Heart left ventricle (tissue), 13 donors: ENCODE measurements around the gene HTR4.

ENCODE experiments used
- POLR2A ChIP-seq, 2 donors: fragments of 450-650 bp; IDR thresholded peaks; one replicate each; pipeline ENCODE4 v1.6.1; 2017; ENCODE audit warnings: antibody characterized with exemption in 2 of 2, mild to moderate bottlenecking in 2 of 2, moderate library complexity in 2 of 2
- TF ChIP-seq, protein P1 (sequence below), 12 donors: fragments of 200-600 bp; sonication (generic) in 4 of 12; IDR thresholded peaks; one replicate each; pipeline versions ENCODE4 v1.5.0 to v1.8.0; 2018 to 2022; ENCODE audit warnings: antibody characterized with exemption in 12 of 12, mild to moderate bottlenecking in 5 of 12
- donor health status: ischemic (EF 13 %, LVEDD 7.1; RV severe dilation, severe dysfunction).
- donor health status: DM: no; HTN: yes; CAD: no.
- donor health status: DM: no; HTN: no; CAD: no.
- donor health status: ischemic (EF 25% LVEDD 6.9; RV normal size, moderate dysfunction).
- donor health status: ischemic (EF 25% LVEDD 5.7; RV mildly dilated, moderate dysfunction).
- donor health status: ischemic (EF 35%, LVEDD 5.7; RV mildly dilated, moderate dysfunction).
- donor health status: nonischemic (EF 11% LVEDD 7.7; RV severe dilation, severe dysfunction).
- donor health status: DM: yes; HTN: yes; CAD: no.
- donor health status: PGD.
- donor health status: ischemic (EF 29% LVEDD 5.4; RV normal size, mild dysfunction).
- donor health status: nonischemic (EF 23%, LVEDD 6.1; RV moderate dilation, normal function).

DNA sequence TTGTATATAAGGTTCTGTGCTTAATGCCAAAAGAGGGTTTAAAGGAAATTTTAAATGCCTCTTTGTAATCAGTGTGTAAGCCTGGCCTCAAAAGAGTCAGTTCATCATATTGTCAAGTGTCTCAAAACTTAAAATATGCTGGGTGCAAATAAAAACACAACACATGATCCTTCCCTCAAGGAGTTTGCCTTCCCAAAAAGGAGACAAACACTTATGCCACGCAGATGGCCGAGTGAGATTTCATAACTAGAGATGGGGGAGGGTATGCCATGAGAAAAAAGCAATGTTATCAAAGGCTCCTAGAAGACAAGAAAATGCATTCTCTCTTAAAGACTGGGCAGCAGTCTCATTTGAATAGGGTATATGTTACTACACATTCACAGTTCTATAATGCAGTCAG is 215.4 kb downstream of the HTR4 start:
- TF ChIP-seq, protein P1, sequence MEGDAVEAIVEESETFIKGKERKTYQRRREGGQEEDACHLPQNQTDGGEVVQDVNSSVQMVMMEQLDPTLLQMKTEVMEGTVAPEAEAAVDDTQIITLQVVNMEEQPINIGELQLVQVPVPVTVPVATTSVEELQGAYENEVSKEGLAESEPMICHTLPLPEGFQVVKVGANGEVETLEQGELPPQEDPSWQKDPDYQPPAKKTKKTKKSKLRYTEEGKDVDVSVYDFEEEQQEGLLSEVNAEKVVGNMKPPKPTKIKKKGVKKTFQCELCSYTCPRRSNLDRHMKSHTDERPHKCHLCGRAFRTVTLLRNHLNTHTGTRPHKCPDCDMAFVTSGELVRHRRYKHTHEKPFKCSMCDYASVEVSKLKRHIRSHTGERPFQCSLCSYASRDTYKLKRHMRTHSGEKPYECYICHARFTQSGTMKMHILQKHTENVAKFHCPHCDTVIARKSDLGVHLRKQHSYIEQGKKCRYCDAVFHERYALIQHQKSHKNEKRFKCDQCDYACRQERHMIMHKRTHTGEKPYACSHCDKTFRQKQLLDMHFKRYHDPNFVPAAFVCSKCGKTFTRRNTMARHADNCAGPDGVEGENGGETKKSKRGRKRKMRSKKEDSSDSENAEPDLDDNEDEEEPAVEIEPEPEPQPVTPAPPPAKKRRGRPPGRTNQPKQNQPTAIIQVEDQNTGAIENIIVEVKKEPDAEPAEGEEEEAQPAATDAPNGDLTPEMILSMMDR (IDR thresholded peaks at IDR 0.05): no peak
- no peak for TF ChIP-seq POLR2A (IDR thresholded peaks at IDR 0.05)
